Lower leg skin (tissue), 4 donors: ENCODE measurements around the gene DRD1. TPM values are rescaled to one million over a fixed set of nuclear protein-coding genes. Genes with fewer than 3 reads are reported as not detected.
"Not testable (repeated sequence)": the region's sequence is repeated elsewhere in the genome, so short reads cannot be mapped to it uniquely, and the experiment has no call there.

ENCODE experiments used
- DNase-seq, 2 donors: peaks; one replicate each; pipeline ENCODE4 v3.0.0-alpha.2; 2019; ENCODE audit warnings: low spot score in 2 of 2
- H3K4me3 ChIP-seq: fragments of 200-600 bp; sonication (generic); 2 replicates; pipeline ENCODE4 v1.5.1; 2017; ENCODE audit warnings: mild to moderate bottlenecking, low read depth; ENCODE audit not compliant: poor library complexity, severe bottlenecking
- CTCF ChIP-seq, 3 donors: fragments of 450-650 bp; IDR thresholded peaks; one replicate each; pipeline ENCODE4 v1.5.1; 2016; ENCODE audit warnings: antibody characterized with exemption in 3 of 3, mild to moderate bottlenecking in 3 of 3, moderate library complexity in 2 of 3
- POLR2A ChIP-seq, 2 donors: fragments of 450-650 bp; IDR thresholded peaks; one replicate each; pipeline ENCODE4 v1.6.1; 2016 to 2017; ENCODE audit warnings: antibody characterized with exemption in 2 of 2, mild to moderate bottlenecking in 1 of 2, moderate library complexity in 1 of 2
- WGBS, 2 donors: methylation state at CpG; one replicate each; pipeline ENCODE4 v1.1.5; 2018; 5-methylcytosine and 5-hydroxymethylcytosine counted together
- intact Hi-C: fragments of 100-400 bp; cut with DNase I; formaldehyde crosslinking; loops from one replicate; pipeline ENCODE4 v1.15.0; 2023; ENCODE audit warnings: low total_unique reads
- total RNA-seq, 4 donors: library from RNA; depleted of rRNA; stranded (reverse); fragments of >200 nt; gene quantifications; one replicate each; pipeline ENCODE4 v1.1.0, GENCODE V29; 2016

The DRD1 gene
- total RNA-seq, 4 donors from 2014 or later, result 0.06 to 0.23 (median 0.15) TPM; not detected in 1

DNA sequence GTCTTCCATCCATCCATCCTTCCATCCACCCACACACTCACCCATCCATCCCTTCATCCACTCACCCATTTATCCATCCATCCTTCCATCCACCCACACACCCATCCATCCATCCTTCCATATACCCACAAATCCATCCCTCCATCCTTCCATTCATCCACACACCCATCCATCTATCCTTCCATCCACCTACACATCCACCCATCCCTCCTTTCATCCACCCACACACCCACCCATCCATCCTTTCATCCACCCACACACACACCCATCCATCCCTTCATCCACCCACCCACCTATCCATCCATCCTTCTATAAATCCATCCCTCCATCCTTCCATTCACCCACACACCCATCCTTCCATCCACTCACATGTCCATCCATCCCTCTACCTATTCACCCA, 23.6 kb downstream of the DRD1 start:
- no peak for DNase-seq
- H3K4me3 ChIP-seq, result no peak overlapping the region
- no peak for TF ChIP-seq POLR2A (IDR thresholded peaks at IDR 0.05)
- TF ChIP-seq CTCF (IDR thresholded peaks at IDR 0.05), result no peak
- intact Hi-C loops, result no loop called here

GRCh38 chr5:175418251-175418650, 25.7 kb downstream of the DRD1 start:
- no peak for DNase-seq
- intact Hi-C loops, result no loop called here
- 74 to 83% methylated on average over 1 of the region's 1 CpG for WGBS, 2 donors
- no peak overlapping the region for H3K4me3 ChIP-seq
- TF ChIP-seq POLR2A (IDR thresholded peaks at IDR 0.05), result no peak
- no peak for TF ChIP-seq CTCF (IDR thresholded peaks at IDR 0.05)

DNA sequence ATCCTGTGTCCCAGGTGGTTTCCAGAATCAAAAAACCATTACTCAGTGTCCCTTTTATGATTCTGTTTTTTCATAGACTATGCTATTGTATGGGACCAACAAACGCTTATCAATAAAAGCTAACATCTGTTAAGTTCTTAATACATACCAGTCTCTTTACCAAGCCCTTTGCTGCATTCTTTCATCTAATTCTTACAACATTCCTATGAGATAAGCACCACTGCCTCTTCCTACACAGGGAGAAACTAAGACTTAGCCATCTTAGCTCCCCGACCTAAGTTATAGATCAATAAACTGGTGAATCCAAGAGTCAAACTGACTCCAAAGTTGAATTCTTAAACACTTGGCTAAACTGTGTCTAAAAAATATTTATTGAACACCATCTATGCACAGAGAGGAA, 26.6 kb downstream of the DRD1 start:
- WGBS, 2 donors, result 54 to 61% methylated on average over 2 of the region's 2 CpGs
- TF ChIP-seq CTCF (IDR thresholded peaks at IDR 0.05) (no peak), POLR2A (IDR thresholded peaks at IDR 0.05) (no peak)
- no peak overlapping the region for H3K4me3 ChIP-seq
- DNase-seq, result no peak
- intact Hi-C loops, result no loop called here

GRCh38 chr5:175415303-175415702, 28.7 kb downstream of the DRD1 start:
- intact Hi-C loops, result no loop called here
- H3K4me3 ChIP-seq, result no peak overlapping the region
- WGBS, 2 donors, result 98% methylated on average over 2 of the region's 2 CpGs
- DNase-seq, result no peak
- TF ChIP-seq CTCF (IDR thresholded peaks at IDR 0.05) (no peak), POLR2A (IDR thresholded peaks at IDR 0.05) (no peak)

GRCh38 chr5:175410926-175411325, 33.1 kb downstream of the DRD1 start:
- WGBS, 2 donors, result 58 to 61% methylated on average over 2 of the region's 2 CpGs
- no peak for TF ChIP-seq POLR2A (IDR thresholded peaks at IDR 0.05)
- TF ChIP-seq CTCF (IDR thresholded peaks at IDR 0.05), result no peak

GRCh38 chr5:175406300-175406699, 37.7 kb downstream of the DRD1 start:
- H3K4me3 ChIP-seq, result no peak overlapping the region
- WGBS, 2 donors, result 86 to 87% methylated on average over 3 of the region's 3 CpGs
- TF ChIP-seq POLR2A (IDR thresholded peaks at IDR 0.05), result no peak
- no peak for TF ChIP-seq CTCF (IDR thresholded peaks at IDR 0.05)
- intact Hi-C loops, result no loop called here
- no peak for DNase-seq

More at GRCh38 chr5:175410926-175411325, 33.1 kb downstream of the DRD1 start:
- DNase-seq, result no peak
- intact Hi-C loops, result no loop called here
- H3K4me3 ChIP-seq, result no peak overlapping the region

DNA sequence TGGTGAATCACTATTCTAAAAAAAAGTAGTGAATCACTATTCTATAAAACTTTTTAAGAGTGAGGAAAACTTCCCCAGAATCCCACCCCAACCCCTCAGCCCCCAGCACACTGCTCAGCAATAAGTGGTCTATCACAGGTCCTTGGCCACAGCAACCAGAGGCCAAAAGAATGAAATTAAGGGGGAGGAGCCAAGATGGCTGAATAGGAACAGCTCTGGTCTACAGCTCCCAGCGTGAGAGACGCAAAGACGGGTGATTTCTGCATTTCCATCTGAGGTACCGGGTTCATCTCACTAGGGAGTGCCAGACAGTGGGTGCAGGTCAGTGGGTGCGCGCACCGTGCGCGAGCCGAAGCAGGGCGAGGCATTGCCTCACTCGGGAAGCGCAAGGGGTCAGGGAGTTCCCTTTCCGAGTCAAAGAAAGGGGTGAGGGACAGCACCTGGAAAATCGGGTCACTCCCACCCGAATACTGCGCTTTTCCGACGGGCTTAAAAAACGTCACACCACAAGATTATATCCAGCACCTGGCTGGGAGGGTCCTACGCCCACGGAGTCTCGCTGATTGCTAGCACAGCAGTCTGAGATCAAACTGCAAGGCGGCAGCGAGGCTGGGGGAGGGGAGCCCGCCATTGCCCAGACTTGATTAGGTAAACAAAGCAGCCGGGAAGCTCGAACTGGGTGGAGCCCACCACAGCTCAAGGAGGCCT, 46.2 kb downstream of the DRD1 start:
- DNase-seq, intact Hi-C loops, H3K4me3 ChIP-seq: not testable (repeated sequence)
- 67 to 88% methylated on average over 13 to 20 of the region's 28 CpGs for WGBS, 2 donors

DNA sequence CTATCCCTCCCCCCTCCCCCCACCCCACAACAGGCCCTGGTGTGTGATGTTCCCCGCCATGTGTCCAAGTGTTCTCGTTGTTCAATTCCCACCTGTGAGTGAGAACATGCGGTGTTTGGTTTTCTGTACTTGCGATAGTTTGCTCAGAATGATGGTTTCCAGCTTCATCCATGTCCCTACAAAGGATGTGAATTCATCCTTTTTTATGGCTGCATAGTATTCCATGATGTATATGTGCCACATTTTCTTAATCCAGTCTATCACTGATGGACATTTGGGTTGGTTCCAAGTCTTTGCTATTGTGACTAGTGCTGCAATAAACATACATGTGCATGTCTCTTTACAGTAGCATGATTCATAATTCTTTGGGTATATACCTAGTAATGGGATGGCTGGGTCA, 48.6 kb downstream of the DRD1 start:
- H3K4me3 ChIP-seq, DNase-seq, intact Hi-C loops: not testable (repeated sequence)
- 94 to 98% methylated on average over 4 of the region's 4 CpGs for WGBS, 2 donors
